ENCODE data around the gene ALKAL2.

- TF ChIP-seq TEAD4 (IDR thresholded peaks at IDR 0.05) (no peak), TAF1 (IDR thresholded peaks at IDR 0.05; ENCODE audit: low read depth) (no peak), REST (IDR thresholded peaks at IDR 0.05; ENCODE audit: low read depth) (no peak), ZBTB7A (IDR thresholded peaks at IDR 0.05; ENCODE audit: low read depth) (no peak), RAD21 (IDR thresholded peaks at IDR 0.05; ENCODE audit: low read depth) (no peak), EP300 (IDR thresholded peaks at IDR 0.05; ENCODE audit: borderline replicate concordance) (no peak), MAX (IDR thresholded peaks at IDR 0.05) (no peak), NFIC (IDR thresholded peaks at IDR 0.05) (no peak), YY1 (IDR thresholded peaks at IDR 0.05; ENCODE audit: low read depth) (no peak), CREB1 (IDR thresholded peaks at IDR 0.05; ENCODE audit: low read depth) (no peak), CEBPB (IDR thresholded peaks at IDR 0.05) (no peak)
Measured at GRCh38 chr2:296354-296753, 8.5 kb upstream of the ALKAL2 start.

Measured in Ishikawa (cell line).